COR-L47 (cell line): ENCODE results near the gene FOXP1.
A peak's percentile ranks its signal among the peaks of the same experiment; 100 is the strongest.

Experiments used
- DNase-seq: peaks from one replicate; lab custom pipeline; 2025; lab: John Stamatoyannopoulos, UW

FOXP1 gene

DNA sequence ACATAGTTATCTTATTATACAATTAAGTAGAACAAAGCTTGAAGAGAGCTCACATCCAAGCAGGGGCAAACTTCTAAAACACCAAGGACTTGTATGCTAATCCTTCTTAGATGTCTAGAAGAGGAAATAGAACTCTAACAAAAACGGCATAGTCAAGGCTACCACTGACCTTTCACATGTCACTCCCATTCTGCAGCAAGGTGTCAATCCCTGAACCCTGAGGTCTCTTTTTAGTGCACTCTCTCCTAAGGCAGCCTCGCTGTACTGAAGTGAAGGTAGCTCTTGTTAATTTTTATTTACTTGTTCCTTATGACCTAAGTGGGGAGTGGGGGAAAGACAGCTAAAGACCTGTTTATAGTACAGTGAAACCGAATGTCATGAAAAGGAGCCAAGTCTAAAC, 506.5 kb downstream of the FOXP1 start:
- DNase-seq, result no peak

DNA sequence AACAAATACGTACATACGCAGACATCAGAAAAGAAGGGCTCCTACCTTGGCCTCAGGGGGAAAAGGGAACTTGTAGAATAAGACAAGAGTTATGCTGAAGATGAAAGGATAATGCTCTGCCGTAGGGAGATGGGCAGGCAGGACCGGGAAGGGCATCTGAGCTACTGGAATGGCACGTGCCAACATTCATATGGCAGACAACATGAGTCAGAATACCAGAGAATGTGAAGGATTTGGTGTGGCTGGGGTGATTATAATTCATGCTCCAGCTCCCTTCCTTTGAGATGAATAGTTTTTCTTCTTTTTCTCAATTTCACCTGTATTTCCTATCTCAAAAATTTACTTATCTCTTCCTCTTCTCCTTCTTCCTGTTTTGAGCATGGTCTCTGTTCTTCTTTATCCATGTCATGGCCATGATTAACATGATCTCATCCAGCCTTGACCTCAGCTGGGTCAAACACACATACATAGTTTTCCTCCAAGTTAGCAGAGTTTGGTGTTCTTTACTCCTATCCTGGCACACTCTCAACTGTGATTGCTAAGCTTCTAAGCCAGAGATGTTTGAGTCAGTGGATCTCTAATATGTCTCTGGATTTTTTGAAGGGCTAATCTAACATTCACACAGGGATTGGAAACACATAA, 507.0 kb downstream of the FOXP1 start:
- no peak for DNase-seq

DNA sequence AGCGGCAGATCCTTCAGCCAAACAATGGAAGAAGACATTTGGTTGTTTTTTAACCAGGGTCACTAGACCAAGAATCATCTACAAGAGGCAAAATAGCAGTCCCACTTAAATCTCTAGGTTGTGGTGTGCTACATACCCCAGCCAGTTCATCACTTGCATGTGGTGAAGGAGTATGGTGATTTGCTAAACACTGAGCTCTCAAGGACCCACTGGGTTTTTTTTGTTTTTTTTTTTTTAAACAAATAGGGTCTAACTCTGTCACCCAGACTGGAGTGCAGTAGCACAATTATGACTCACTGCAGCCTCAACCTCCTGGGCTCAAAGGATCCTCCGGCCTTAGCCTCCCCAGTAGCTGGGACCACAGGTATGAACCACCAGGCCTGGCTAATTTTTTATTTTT, 508.0 kb downstream of the FOXP1 start:
- no peak for DNase-seq

- no peak for DNase-seq
These were observed 509.1 kb downstream of the FOXP1 start for GRCh38 chr3:71074423-71074822.

DNA sequence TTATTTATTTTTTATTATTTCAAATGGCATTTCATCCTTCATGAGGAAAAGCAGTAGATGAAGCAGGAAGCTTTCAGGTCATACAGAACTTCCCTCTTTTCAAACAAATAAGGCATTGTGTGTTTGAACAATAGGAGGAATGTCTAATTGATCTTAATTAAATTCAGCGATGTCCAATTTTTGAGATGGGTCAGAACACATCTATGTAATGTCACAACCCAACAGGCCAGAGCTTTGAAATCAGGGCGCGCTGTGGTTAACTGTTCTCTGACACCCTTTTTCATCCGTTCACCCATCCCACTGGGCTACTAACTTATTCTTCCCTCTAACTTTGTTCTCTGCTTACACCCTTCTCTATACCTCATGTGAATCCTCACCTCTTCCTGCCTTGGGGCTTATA, 510.5 kb downstream of the FOXP1 start:
- no peak for DNase-seq

- DNase-seq, result no peak
These were observed 511.2 kb downstream of the FOXP1 start for GRCh38 chr3:71072287-71072686.

DNA sequence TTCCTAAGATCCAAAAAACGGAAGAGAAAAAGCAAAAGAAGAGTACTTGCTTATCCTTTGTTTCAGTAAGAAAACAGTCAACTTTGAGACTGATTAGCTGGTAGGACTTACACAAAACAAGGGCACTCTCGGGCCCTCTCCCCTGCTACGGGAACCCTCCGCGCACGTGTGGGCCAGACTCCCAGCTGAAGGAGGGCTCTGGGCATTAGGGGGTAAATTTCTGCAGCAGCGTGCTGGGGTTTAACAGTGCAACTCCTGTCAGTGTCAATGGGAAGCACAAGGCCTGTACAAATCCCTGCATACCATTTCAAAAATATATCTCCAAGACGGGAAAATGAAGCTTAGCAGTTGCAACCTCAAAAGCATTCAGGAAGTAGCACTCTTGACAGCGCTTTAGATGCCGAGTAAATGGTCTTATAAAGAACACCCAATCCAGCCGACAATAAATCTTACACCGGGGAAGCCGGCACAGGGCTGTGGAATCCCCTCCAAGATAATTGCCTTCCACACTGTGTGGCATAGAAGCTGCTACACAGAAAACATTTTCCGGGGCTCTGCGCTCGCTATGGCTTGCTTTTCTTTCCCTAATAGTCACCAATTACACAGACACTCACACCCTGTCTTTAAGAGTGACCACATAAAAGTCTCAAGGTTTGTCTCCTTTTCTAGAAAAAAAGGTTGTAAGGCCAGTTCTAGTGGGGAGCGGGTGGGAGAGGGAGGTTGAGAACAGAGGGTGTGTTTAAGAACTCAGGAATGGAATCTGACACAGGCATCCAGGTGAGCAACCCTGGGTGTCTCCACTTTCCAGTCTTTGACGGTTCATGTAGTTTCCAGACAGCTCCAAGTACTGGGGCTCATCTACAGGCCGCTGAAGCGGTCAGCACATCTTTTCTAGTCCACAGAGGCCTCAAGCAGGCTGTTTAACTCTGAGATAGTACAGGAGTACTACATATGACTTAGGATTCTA, 512.7 kb downstream of the FOXP1 start:
- DNase-seq, result no peak

DNA sequence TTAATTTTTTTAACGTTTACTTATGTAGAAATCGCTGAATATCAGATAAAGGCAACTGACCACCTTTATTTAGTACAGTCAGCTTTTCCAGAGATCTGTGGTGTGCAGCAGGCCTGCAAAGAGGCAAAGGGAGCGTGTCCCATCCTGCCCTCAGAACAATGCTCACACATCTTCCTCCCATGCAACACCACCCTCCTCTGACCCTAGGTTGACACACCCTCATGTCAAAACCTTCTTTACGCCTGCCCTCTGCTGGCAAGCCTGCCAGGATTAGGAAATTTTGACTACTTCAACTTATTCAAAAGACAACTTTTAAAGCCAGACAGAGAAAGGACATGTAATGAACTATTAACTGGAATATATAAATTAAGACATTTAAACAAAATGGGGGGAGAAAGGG, 513.7 kb downstream of the FOXP1 start:
- no peak for DNase-seq

- no peak for DNase-seq
These were observed 515.4 kb downstream of the FOXP1 start for GRCh38 chr3:71067977-71068654.

DNA sequence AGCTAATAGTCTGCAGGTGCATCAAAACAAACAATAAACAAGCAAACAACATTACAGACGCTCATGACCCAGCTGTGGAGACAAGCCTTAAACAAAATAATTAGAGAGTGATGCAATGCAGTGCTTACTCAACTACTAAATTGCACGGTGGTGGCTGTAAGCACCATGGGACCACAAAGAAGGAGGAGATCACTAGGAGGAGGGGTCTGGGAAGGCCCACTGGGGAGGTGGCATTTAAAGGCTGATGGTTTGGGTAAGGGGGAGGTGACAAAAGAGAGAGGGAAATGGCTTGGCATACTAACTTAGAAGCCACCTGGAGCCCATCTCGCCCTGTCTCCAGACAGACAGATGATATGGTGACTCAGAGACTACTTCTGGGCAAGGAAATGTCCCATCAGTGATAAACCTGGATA, 516.7 kb downstream of the FOXP1 start:
- no peak for DNase-seq

DNA sequence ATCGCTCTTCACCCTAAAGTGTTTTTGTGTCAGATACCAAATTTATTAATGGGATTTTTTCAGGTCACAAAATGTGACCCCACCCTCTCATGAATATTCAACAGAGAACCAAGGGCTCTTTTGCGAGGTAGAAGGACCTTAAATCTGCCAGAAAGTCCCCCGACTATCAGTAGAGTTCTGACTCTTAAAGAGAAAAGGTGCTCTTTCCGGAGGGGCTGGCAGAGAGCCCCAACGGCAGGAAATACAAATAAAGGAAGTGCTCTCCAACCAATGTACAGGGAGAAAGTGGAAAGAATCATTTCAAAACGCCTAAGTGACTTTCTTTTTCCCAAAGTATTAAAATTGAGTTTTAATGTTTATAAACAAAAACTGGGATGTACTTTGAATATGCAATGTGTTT, 517.2 kb downstream of the FOXP1 start:
- DNase-seq, result no peak

DNA sequence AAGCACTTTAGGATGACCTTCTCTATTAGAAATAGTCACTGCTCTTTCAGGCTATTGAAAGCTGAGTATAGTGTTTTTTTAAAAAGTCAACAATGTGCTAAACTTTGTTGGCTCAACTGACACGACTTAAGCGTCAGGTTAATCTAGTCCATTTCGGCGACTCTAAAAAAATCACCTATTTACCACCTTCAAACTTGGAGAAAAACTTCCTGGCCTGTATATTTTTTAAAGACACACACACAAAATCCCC, 517.8 kb downstream of the FOXP1 start:
- no peak for DNase-seq

DNA sequence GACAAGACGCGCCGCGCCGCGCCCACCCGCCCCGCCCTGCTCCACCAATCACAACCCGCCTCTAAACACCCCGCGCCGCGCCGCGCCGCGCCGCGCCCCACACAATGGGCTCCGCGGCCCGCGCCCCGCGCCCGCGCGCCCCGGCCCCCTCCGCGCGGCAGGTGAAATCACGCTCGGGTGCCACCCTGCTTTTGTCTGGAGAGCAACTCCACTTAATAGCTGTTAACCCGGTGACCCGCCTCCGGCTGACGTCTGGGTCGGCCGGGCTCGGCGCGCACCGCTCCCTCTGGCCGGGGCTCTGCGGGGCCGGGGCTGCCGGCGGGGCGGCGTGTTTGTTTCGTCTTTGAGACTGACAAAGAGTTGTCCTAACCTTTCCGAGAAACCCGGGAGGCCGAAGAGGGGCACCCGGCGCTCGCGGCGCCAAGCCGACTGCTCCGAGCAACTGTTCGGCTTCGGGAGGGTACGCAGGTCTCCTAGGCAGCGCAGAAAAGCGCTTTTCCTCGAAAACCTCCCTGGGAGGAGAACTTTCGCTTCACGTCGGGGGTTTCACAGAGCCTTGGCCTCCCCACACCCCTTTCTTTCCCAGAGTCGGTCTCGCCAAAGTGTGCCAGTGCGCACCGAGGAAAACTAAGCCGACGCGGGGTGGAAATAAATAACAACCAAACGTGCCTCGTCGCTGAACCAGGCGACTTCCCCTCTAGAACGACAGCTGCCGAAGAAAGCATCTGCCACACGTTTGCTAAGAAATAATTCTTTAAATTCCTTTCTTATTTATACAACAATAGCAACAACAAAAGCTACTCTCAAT, 518.4 kb downstream of the FOXP1 start:
- DNase-seq, result peak; percentile 37

- no peak for DNase-seq
These were observed 519.1 kb downstream of the FOXP1 start for GRCh38 chr3:71064291-71064955.

- no peak for DNase-seq
These were observed 519.7 kb downstream of the FOXP1 start for GRCh38 chr3:71063773-71064290.

GRCh38 chr3:71062952-71063772, 520.4 kb downstream of the FOXP1 start:
- no peak for DNase-seq

GRCh38 chr3:71062037-71062932, 521.2 kb downstream of the FOXP1 start:
- DNase-seq, result no peak

- no peak for DNase-seq
These were observed 521.9 kb downstream of the FOXP1 start for GRCh38 chr3:71061581-71061980.

GRCh38 chr3:71061037-71061436, 522.5 kb downstream of the FOXP1 start:
- no peak for DNase-seq

DNA sequence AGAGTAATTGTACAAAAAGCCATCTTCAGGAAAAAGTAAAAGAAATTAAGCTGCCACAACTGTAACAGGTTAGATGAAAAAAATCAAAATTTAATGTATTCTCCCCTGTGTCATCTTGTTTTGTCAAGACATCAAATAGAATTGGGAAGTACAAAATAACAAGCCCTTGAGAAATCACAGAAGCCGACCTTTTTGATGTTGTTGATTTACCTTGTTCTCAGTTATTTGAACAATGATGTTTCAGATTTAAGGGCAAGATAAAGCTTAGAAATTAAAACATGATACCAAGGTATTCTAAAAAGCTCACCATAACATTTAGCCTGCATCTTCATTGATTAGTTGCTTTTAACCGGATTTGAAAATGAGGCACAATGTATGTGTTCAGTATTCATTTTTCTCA, 523.0 kb downstream of the FOXP1 start:
- no peak for DNase-seq
